A673 (cell line): ENCODE measurements around the gene RHOV. TPM values are rescaled to one million over a fixed set of nuclear protein-coding genes. Genes with fewer than 3 reads are reported as not detected.

Source experiments
- BruUV-seq: library from RNA; stranded (reverse); fragments of 400-500 nt; replicated peaks from 2 replicates; lab custom pipeline; 2021; lab: Mats Ljungman, UMichigan
- CTCF ChIA-PET: fragments of 300-600 bp; sonication (Branson Sonifier 250); formaldehyde crosslinking; loops from one replicate; lab custom pipeline; 2022; ENCODE audit warnings: antibody characterized with exemption; lab: Charles Lee
- POLR2A ChIA-PET: fragments of 300-600 bp; sonication (Branson Sonifier 250); formaldehyde crosslinking; loops from one replicate; lab custom pipeline; 2022; ENCODE audit warnings: antibody characterized with exemption; ENCODE audit not compliant: low non-redundant PET; lab: Charles Lee
- DNase-seq: peaks from one replicate; pipeline ENCODE4 v3.0.0-alpha.2; 2015; ENCODE audit warnings: low spot score
- H3K27ac ChIP-seq: fragments of 200-600 bp; sonication (generic); 2 replicates; pipeline ENCODE4 v1.5.1; 2016; ENCODE audit warnings: mixed run types, low read depth, mild to moderate bottlenecking, mixed read lengths, antibody characterized with exemption, low read length; ENCODE audit not compliant: poor library complexity, severe bottlenecking
- H3K27me3 ChIP-seq: fragments of 200-600 bp; sonication (generic); replicated peaks from 2 replicates; pipeline ENCODE4 v1.6.1; 2017; ENCODE audit warnings: mixed run types, low read depth, mild to moderate bottlenecking, mixed read lengths, antibody characterized with exemption, low read length; ENCODE audit not compliant: insufficient read depth, poor library complexity
- H3K36me3 ChIP-seq: fragments of 200-600 bp; sonication (generic); 2 replicates; pipeline ENCODE4 v1.6.1; 2016; ENCODE audit warnings: mixed run types, mild to moderate bottlenecking, mixed read lengths, antibody characterized with exemption, low read length; ENCODE audit not compliant: insufficient read depth, poor library complexity, severe bottlenecking
- H3K4me1 ChIP-seq: fragments of 200-600 bp; sonication (generic); 2 replicates; pipeline ENCODE4 v1.6.1; 2017; ENCODE audit warnings: mixed run types, mild to moderate bottlenecking, mixed read lengths, antibody characterized with exemption, low read length; ENCODE audit not compliant: insufficient read depth, poor library complexity, severe bottlenecking
- H3K4me3 ChIP-seq: fragments of 200-600 bp; sonication (generic); 2 replicates; pipeline ENCODE4 v1.5.1; 2016; ENCODE audit warnings: low read depth, mixed run types, mild to moderate bottlenecking, mixed read lengths, low read length; ENCODE audit not compliant: poor library complexity, severe bottlenecking
- H3K9me3 ChIP-seq: fragments of 200-600 bp; sonication (generic); 2 replicates; pipeline ENCODE4 v1.6.1; 2016; ENCODE audit warnings: mixed run types, low read depth, mild to moderate bottlenecking, mixed read lengths, antibody characterized with exemption, low read length; ENCODE audit not compliant: poor library complexity, severe bottlenecking
- EZH2 ChIP-seq: fragments of 200-600 bp; sonication (generic); IDR thresholded peaks from 2 replicates; pipeline ENCODE4 v1.6.1; 2017; ENCODE audit warnings: borderline replicate concordance, low read depth, mild to moderate bottlenecking, mixed read lengths, antibody characterized with exemption, low read length; ENCODE audit not compliant: poor library complexity, severe bottlenecking
- intact Hi-C: fragments of 100-400 bp; cut with micrococcal nuclease; formaldehyde crosslinking; loops from one replicate; pipeline ENCODE4 v1.10.0; 2022; ENCODE audit not compliant: unreplicated experiment
- total RNA-seq: library from RNA; stranded (reverse); gene quantifications from 2 replicates; pipeline ENCODE4 v1.2.3, GENCODE V29; 2021
- TF ChIP-seq, protein P1 (sequence below): fragments of 300-800, 200-600 bp; sonication (generic); conservative IDR thresholded peaks from 2 replicates; pipeline ENCODE4 v1.5.1; 2017; ENCODE audit warnings: low read depth, mild to moderate bottlenecking, antibody characterized with exemption, low read length, moderate library complexity, mixed read lengths

Gene RHOV
- total RNA-seq, 1 experiment from 2014 or later, result 1.6 TPM

DNA sequence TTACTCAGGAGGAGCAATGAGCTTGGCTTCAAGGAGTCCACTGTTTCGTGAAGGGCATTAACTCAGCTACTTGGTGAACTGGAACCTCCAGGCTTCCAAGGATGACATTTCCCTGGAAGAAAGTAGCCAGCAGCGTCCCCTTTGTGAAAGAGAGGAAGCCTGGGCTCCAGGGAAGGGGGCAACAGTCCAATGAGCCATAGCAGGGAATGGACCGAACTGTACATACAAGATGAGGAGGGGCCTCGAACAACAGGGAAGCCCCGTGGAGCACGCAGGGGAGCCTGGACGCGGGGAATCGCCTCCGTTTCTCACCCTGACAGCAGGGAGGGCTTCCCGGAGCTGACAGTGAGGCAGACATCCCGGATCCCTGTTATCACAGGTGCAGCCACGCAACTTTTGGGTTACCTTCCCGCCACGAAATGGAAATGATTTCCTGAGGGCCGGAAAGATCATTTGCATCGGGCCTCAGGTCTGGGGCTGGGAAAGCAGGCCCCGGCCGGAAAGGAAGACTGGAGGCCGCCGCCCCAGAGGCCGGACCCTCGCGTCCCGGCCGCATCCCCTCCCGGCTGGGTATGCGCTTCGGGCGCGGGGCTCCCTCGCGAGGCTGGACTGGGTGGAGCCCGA is 30.7 kb downstream of the RHOV start:
- no peaks in the 10 kb centered on the region for H3K36me3 ChIP-seq
- peak overlapping the region; percentile 61 for H3K4me3 ChIP-seq
- no peak for DNase-seq
- no TSS peak for BruUV-seq
- intact Hi-C loops, result no loop called here
- ChIA-PET POLR2A (no interaction called here), CTCF (interaction anchor here (0.5 to 1.5 kb wide), 2 partner anchors 14 to 164 kb away, joined by 3 to 19 read pairs; no protein-coding TSS in a partner anchor)
- peaks cover 21% of the 10 kb centered on the region for H3K27me3 ChIP-seq
- H3K27ac ChIP-seq, result no peak overlapping the region
- H3K9me3 ChIP-seq, result no peaks in the 10 kb centered on the region
- TF ChIP-seq, protein P1, sequence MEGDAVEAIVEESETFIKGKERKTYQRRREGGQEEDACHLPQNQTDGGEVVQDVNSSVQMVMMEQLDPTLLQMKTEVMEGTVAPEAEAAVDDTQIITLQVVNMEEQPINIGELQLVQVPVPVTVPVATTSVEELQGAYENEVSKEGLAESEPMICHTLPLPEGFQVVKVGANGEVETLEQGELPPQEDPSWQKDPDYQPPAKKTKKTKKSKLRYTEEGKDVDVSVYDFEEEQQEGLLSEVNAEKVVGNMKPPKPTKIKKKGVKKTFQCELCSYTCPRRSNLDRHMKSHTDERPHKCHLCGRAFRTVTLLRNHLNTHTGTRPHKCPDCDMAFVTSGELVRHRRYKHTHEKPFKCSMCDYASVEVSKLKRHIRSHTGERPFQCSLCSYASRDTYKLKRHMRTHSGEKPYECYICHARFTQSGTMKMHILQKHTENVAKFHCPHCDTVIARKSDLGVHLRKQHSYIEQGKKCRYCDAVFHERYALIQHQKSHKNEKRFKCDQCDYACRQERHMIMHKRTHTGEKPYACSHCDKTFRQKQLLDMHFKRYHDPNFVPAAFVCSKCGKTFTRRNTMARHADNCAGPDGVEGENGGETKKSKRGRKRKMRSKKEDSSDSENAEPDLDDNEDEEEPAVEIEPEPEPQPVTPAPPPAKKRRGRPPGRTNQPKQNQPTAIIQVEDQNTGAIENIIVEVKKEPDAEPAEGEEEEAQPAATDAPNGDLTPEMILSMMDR, result no peak
- no peak for TF ChIP-seq EZH2
- peaks cover 3% of the 10 kb centered on the region for H3K4me1 ChIP-seq

DNA sequence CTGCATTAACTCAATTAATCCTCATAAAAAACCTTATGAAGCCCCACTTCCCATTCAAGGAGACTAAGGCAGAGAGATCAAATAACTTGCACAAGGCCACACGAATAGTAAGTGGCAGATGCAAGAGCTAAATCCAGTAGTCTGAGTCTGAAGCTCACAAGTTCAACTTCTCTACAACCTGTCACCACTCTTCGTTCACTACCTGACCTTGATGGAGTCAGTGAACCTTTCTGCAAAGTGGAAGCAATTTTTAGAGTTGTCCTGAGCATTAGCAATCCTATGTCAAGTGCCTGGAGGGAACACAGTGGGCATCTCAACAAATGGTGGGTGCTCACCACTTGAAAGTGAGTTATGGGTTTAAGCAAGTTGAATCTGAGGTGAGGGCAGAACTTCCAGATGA is 32.3 kb downstream of the RHOV start:
- Histone ChIP-seq H3K36me3 (no peaks in the 10 kb centered on the region), H3K27me3 (peaks cover 21% of the 10 kb centered on the region), H3K27ac (no peak overlapping the region), H3K4me3 (no peak overlapping the region), H3K9me3 (no peaks in the 10 kb centered on the region), H3K4me1 (no peaks in the 10 kb centered on the region)
- BruUV-seq, result no TSS peak
- CTCF ChIA-PET, result no interaction called here
- intact Hi-C loops, result no loop called here
- TF ChIP-seq, protein P1, result no peak
- no peak for TF ChIP-seq EZH2
- POLR2A ChIA-PET, result no interaction called here
- DNase-seq, result no peak

DNA sequence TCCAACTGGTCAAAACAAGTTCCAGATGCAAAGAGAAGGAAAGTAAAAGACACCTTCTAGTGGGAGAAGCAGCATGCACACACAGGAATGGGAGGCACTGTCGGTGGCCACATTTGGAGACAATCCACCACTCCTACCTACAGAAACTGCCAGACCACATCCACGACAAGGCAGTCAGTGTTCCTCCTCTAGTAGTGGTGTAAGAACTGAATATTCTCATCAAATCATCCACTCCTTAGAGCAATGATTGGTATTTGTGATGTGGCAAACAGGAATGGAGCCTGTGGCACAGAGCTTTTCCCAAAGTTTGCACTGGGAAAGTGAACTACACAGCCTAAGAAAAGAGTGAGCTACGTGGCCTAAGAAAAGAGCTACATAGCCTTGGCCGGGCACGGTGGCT is 35.3 kb downstream of the RHOV start:
- Histone ChIP-seq H3K9me3 (no peaks in the 10 kb centered on the region), H3K4me3 (no peak overlapping the region)

More for the DNA sequence above, 35.3 kb downstream of the RHOV start:
- ChIA-PET CTCF (no interaction called here), POLR2A (no interaction called here)
- TF ChIP-seq EZH2, result no peak
- TF ChIP-seq, protein P1, result no peak
- Histone ChIP-seq H3K27me3 (peaks cover 9% of the 10 kb centered on the region), H3K4me1 (no peaks in the 10 kb centered on the region), H3K36me3 (no peaks in the 10 kb centered on the region), H3K27ac (no peak overlapping the region)
- no TSS peak for BruUV-seq
- intact Hi-C loops, result no loop called here
- DNase-seq, result no peak
